GM18507 (cell line): Measurements from ENCODE around the gene ARHGAP42.

Experiments
- DNase-seq: peaks from one replicate; pipeline ENCODE4 v3.0.0; 2011; ENCODE audit warnings: low read depth; ENCODE audit not compliant: insufficient read length; ENCODE audit errors: extremely low spot score
- FAIRE-seq: peaks from 2 replicates; lab custom pipeline; 2011; peaks lifted over from hg19 to GRCh38; lab: Jason Lieb, UNC

The ARHGAP42 gene

GRCh38 chr11:100788561-100789295 is 101.6 kb downstream of the ARHGAP42 start:
- FAIRE-seq, result no peak
- DNase-seq, result no peak

DNA sequence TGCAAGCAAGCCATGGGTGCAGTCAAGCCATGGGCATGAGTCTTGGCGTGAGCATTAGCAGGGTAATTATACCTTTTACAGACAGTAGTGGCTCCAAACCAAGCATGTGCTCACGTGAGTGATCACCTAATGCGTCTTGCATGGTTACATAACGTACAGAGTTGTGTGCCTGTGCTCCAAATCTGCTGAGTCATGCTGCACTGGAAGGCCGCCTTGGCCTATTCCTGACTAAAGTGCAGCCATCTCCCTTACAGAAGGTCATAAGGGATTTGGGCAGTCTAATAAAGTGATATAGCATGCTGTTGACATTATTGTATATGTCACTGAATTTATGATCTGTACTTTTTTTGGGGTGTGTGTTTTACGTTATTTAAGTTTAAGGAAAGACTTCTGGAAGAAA is 102.4 kb downstream of the ARHGAP42 start:
- FAIRE-seq (no peak), DNase-seq (no peak)

DNA sequence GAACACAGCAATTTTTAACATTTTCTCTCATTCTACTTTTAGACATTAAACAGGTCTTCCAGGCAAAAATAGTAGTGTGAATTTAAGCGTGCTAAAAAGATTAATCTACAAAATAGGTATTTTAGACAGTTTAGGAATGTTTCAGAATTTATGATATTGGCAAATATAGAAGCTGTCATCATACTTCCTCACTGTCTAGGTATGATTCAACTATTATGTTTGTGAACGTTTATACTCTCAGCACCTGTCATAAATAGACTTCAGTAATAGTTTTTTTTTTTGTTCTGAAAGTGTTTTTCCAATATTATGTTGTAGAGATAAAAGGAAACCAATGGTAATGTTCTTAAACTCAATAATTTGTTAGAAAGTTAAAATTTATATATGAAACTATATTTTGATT is 103.0 kb downstream of the ARHGAP42 start:
- FAIRE-seq, result no peak
- no peak for DNase-seq

- FAIRE-seq, result no peak
- no peak for DNase-seq
Measured at GRCh38 chr11:100791103-100791502, 104.0 kb downstream of the ARHGAP42 start.

DNA sequence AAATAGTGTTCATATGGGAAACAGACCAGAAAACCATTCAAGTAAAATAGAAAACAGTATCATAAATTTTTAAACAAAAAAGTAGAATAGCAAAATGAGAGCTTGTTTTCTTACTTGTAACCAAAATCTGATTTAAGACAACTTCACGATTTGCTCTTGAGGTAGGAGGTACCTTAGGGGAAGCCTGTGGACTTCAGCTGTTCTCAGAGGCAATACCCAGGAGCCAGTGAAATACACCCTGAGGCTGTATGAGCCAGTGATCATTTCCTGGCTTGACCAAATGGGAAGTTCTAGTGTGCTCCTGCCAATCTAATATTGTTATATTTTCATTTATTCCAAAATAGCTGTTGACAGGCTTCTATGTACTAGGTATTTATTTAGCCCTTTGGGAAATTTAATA is 104.8 kb downstream of the ARHGAP42 start:
- no peak for DNase-seq
- no peak for FAIRE-seq

- DNase-seq, result no peak
- no peak for FAIRE-seq
Measured at GRCh38 chr11:100793525-100793924, 106.4 kb downstream of the ARHGAP42 start.

- FAIRE-seq, result no peak
Measured at GRCh38 chr11:100794446-100794845, 107.4 kb downstream of the ARHGAP42 start.

DNA sequence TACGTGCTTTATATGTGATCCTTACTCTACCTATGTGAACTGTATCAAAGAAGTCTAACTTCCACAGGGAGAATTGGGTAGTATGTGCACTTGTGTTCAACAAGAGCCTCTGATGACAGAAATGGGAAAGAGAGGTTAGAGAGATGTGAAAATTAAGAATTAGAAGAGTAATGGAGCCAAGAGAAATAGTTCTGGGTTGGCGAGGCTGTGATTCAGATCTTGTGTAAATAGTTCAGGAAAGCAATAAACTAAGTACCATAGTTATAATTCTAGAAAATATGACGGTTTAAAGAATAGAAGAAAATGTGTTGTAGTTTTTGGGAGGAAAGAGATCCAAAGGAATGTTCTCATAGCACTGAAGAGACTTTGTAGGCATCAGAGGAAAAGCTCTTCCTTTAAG is 112.4 kb downstream of the ARHGAP42 start:
- FAIRE-seq (no peak), DNase-seq (no peak)

More at GRCh38 chr11:100794446-100794845, 107.4 kb downstream of the ARHGAP42 start:
- DNase-seq, result no peak

DNA sequence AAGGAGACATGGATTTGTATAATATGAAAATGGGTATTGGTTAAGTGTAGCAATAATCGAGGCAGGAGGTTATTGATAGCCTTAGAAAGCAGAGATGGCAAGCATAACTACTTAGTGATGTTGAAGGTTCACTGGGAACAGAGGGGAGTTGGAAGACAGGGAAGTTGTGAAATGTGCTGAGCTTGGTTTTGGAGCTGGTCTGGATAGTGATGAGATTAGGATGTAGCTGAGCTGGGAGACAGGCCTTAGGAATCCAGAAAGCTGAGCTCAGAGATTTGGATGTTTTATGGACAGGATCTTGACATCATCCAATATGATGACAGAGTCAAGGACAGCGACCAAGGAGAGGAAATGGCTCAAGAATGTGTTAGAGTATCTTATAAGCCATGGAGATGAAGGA is 113.1 kb downstream of the ARHGAP42 start:
- DNase-seq (no peak), FAIRE-seq (no peak)

- FAIRE-seq, result no peak
Measured at GRCh38 chr11:100801225-100801999, 114.3 kb downstream of the ARHGAP42 start.

GRCh38 chr11:100805506-100806199 is 118.6 kb downstream of the ARHGAP42 start:
- no peak for DNase-seq
- no peak for FAIRE-seq

More at GRCh38 chr11:100801225-100801999, 114.3 kb downstream of the ARHGAP42 start:
- DNase-seq, result no peak

- no peak for FAIRE-seq
- DNase-seq, result no peak
Measured at GRCh38 chr11:100806296-100806695, 119.2 kb downstream of the ARHGAP42 start.

DNA sequence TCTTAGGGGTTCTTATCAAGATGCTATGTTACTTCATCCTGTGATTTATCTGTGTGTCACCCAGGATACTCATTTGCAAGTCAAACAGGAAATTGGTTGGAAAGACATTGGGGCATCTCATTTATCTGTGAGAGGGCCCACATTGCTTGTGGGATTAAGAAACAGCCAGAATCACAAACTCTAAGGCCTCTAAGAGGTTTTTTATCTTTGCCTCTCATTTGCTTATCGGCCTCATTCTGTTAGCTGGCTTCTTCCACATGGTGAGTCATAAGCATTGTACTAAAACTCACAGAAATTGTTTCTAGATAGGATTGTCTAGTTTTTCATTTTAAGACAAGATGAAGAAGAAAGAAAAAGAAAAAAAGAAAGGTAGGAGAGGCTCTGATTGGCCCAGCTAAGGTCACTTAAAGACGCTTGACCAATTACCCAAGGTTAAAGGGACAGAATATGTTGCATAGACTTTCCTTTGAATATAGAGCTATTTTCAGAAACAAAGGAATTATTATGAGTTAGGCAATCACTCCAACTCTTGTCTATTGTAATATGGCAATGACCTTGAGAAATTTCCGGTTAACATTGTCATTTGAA is 121.9 kb downstream of the ARHGAP42 start:
- DNase-seq (no peak), FAIRE-seq (no peak)

- DNase-seq, result no peak
Measured at GRCh38 chr11:100810146-100810545, 123.1 kb downstream of the ARHGAP42 start.

DNA sequence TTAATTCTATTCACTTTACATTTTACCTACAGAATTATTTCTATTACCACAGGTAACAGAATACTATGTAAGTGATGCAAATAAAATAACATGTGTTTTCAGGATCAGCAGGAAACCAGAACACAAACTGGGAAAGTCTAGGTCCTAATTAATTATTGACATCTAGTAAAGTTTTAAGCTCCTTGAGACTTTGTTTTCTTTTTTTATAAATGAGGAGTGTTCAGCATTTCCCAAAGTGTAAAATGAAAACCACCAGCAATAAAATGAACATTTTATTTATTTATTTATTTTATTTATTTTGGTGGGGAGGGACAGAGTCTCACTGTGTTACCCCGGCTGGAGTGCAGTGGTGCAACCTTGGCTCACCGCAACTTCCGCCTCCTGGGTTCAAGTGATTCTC is 123.6 kb downstream of the ARHGAP42 start:
- no peak for DNase-seq
- no peak for FAIRE-seq

More at GRCh38 chr11:100810146-100810545, 123.1 kb downstream of the ARHGAP42 start:
- no peak for FAIRE-seq

GRCh38 chr11:100812517-100812916 is 125.4 kb downstream of the ARHGAP42 start:
- FAIRE-seq (no peak), DNase-seq (no peak)

DNA sequence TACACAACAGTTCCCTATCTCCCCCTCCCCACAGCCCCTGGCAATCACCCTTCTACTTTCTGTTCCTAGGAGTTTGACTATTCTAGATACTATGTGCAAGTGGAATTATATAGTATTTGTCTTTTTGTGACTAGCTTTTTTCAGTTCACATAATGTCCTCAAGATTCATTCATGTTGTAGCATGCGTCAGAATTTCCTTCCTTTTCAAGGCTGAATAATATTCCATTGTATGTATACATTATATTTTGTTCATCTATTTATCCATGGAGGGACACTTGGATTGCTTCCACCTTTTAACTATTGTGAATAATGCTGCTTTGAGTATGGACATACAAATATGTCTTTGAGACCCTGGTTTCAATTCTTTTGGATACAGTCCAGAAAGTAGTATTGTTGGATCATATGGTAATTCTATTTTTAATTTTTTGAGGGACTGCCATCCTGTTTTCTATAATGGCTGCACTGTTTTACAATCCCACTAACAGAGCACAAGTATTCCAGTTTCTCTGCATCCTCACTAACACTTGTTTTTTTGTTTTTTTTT is 128.8 kb downstream of the ARHGAP42 start:
- FAIRE-seq, result no peak

GRCh38 chr11:100816823-100817222 is 129.7 kb downstream of the ARHGAP42 start:
- no peak for DNase-seq
- no peak for FAIRE-seq

More for the DNA sequence above, 128.8 kb downstream of the ARHGAP42 start:
- no peak for DNase-seq

GRCh38 chr11:100817620-100818019 is 130.5 kb downstream of the ARHGAP42 start:
- FAIRE-seq (no peak), DNase-seq (no peak)

- no peak for FAIRE-seq
Measured at GRCh38 chr11:100820621-100821020, 133.5 kb downstream of the ARHGAP42 start.

More at GRCh38 chr11:100820621-100821020, 133.5 kb downstream of the ARHGAP42 start:
- no peak for DNase-seq
